Neuronal stem cell (in vitro differentiated cells): Measurements from ENCODE around the gene UTF1.
"Not testable (repeated sequence)": the region's sequence is repeated elsewhere in the genome, so short reads cannot be mapped to it uniquely, and the experiment has no call there.

Experiments
- DNase-seq: peaks from one replicate; pipeline ENCODE4 v3.0.0-alpha.2; 2013; ENCODE audit warnings: low spot score
- H2AFZ ChIP-seq: one replicate; pipeline ENCODE4 v1.6.1; 2013; ENCODE audit warnings: mild to moderate bottlenecking, low read length, inconsistent platforms
- H2AK5ac ChIP-seq: 2 replicates; pipeline ENCODE4 v1.6.1; 2013; ENCODE audit warnings: low read depth, mild to moderate bottlenecking, inconsistent platforms, low read length, moderate library complexity, mixed read lengths
- H2BK120ac ChIP-seq: 2 replicates; pipeline ENCODE4 v1.6.1; 2013; ENCODE audit warnings: low read depth, mild to moderate bottlenecking, inconsistent platforms, low read length, moderate library complexity, mixed read lengths
- H2BK12ac ChIP-seq: one replicate; pipeline ENCODE4 v1.6.1; 2013; ENCODE audit warnings: low read length, inconsistent platforms
- H2BK15ac ChIP-seq: 2 replicates; pipeline ENCODE4 v1.6.1; 2013; ENCODE audit warnings: mild to moderate bottlenecking, low read length, inconsistent platforms, mixed read lengths
- H2BK5ac ChIP-seq: one replicate; pipeline ENCODE4 v1.6.1; 2013; ENCODE audit warnings: inconsistent platforms, mild to moderate bottlenecking, low read length, moderate library complexity
- H3K14ac ChIP-seq: one replicate; pipeline ENCODE4 v1.6.1; 2013; ENCODE audit warnings: low read length, inconsistent platforms
- H3K18ac ChIP-seq: 2 replicates; pipeline ENCODE4 v1.6.1; 2013; ENCODE audit warnings: low read length, inconsistent platforms
- H3K23ac ChIP-seq: 2 replicates; pipeline ENCODE4 v1.6.1; 2013; ENCODE audit warnings: low read depth, mild to moderate bottlenecking, mixed read lengths, low read length, inconsistent platforms; ENCODE audit not compliant: poor library complexity
- H3K27ac ChIP-seq: replicated peaks from 3 replicates; pipeline ENCODE4 v1.5.1; 2013; ENCODE audit warnings: low read length, inconsistent platforms
- H3K27me3 ChIP-seq, 3 experiments: 2 replicates each; pipeline ENCODE4 v1.6.1; 2013; ENCODE audit warnings: low read length in 3 of 3, mild to moderate bottlenecking in 2 of 3, inconsistent platforms in 1 of 3, low read depth in 1 of 3, mixed read lengths in 1 of 3, moderate library complexity in 1 of 3; ENCODE audit not compliant: control insufficient read depth in 3 of 3, insufficient read depth in 3 of 3
- H3K36me3 ChIP-seq, 2 donors: replicated peaks in 1 of 2; 2 replicates each; pipeline ENCODE4 v1.6.1; 2013; ENCODE audit warnings: low read length in 2 of 2; ENCODE audit not compliant: control insufficient read depth in 2 of 2, insufficient read depth in 2 of 2
- H3K4ac ChIP-seq: 2 replicates; pipeline ENCODE4 v1.6.1; 2013; ENCODE audit warnings: inconsistent platforms, mild to moderate bottlenecking, low read length, moderate library complexity
- H3K4me1 ChIP-seq, 2 donors: 1 replicate in 1 of 2; 2 replicates in 1 of 2; pipeline ENCODE4 v1.6.1; 2013; ENCODE audit warnings: low read length in 2 of 2, low read depth in 1 of 2; ENCODE audit not compliant: control insufficient read depth in 2 of 2, insufficient read depth in 1 of 2
- H3K4me2 ChIP-seq: one replicate; pipeline ENCODE4 v1.6.1; 2013; ENCODE audit warnings: mild to moderate bottlenecking, low read length, inconsistent platforms; ENCODE audit not compliant: insufficient read depth, poor library complexity, severe bottlenecking
- H3K4me3 ChIP-seq, 2 donors: 2 replicates each; pipeline ENCODE4 v1.5.1; 2013; ENCODE audit warnings: low read length in 2 of 2, mild to moderate bottlenecking in 2 of 2, inconsistent platforms in 1 of 2, moderate library complexity in 1 of 2
- H3K79me1 ChIP-seq: one replicate; pipeline ENCODE4 v1.6.1; 2013; ENCODE audit warnings: low read depth, mild to moderate bottlenecking, inconsistent platforms, low read length, moderate library complexity
- H3K9ac ChIP-seq: one replicate; pipeline ENCODE4 v1.6.1; 2013; ENCODE audit warnings: mild to moderate bottlenecking, low read depth, low read length, inconsistent platforms; ENCODE audit not compliant: poor library complexity
- H3K9me3 ChIP-seq, 2 donors: replicated peaks in 1 of 2; 2 replicates each; pipeline versions ENCODE3 to v1.6.1; 2013; ENCODE audit warnings: low read length in 2 of 2, mild to moderate bottlenecking in 2 of 2, inconsistent platforms in 1 of 2, low read depth in 1 of 2, mixed read lengths in 1 of 2, moderate library complexity in 1 of 2; ENCODE audit not compliant: control insufficient read depth in 2 of 2, insufficient read depth in 1 of 2
- H4K8ac ChIP-seq: one replicate; pipeline ENCODE4 v1.6.1; 2013; ENCODE audit warnings: low read depth, mild to moderate bottlenecking, inconsistent platforms, low read length, moderate library complexity
- H4K91ac ChIP-seq: one replicate; pipeline ENCODE4 v1.6.1; 2013; ENCODE audit warnings: low read length, low read depth, mild to moderate bottlenecking, inconsistent platforms; ENCODE audit not compliant: poor library complexity
- WGBS, 2 donors: extraction: QIAGEN DNeasy Blood & Tissue Kit; methylation state at CpG; one replicate each; pipeline ENCODE4 v1.1.7; 2013; ENCODE audit warnings: missing lambda C conversion rate in 2 of 2, mixed read lengths in 1 of 2; ENCODE audit not compliant: insufficient read length in 2 of 2, insufficient replicate concordance in 1 of 2; ENCODE audit errors: extremely low coverage in 2 of 2; 5-methylcytosine and 5-hydroxymethylcytosine counted together

UTF1 gene

GRCh38 chr10:133221756-133222155 is 8.3 kb upstream of the UTF1 start:
- H2BK12ac ChIP-seq, H3K36me3 ChIP-seq, H3K23ac ChIP-seq, H4K8ac ChIP-seq, H3K4me2 ChIP-seq, H4K91ac ChIP-seq, DNase-seq, H3K9me3 ChIP-seq, H2AK5ac ChIP-seq, H3K4ac ChIP-seq, H3K18ac ChIP-seq, H2BK15ac ChIP-seq, H2AFZ ChIP-seq, H3K27ac ChIP-seq, H3K4me3 ChIP-seq, H3K9ac ChIP-seq, H3K4me1 ChIP-seq, H3K79me1 ChIP-seq, H2BK120ac ChIP-seq, H2BK5ac ChIP-seq, H3K14ac ChIP-seq: not testable (repeated sequence)
- H3K27me3 ChIP-seq = peaks cover 0 to 29% (median 13%) of the 10 kb centered on the region in 3 experiments
- WGBS, 2 donors = no CpG with 5 or more reads among the region's 22 CpGs

- no CpG with 5 or more reads among the region's 14 CpGs for WGBS, 2 donors
- H3K18ac ChIP-seq = peak overlapping the region; percentile 57
- peaks cover 1 to 5% of the 10 kb centered on the region in 2 donors for H3K4me1 ChIP-seq
Observed at GRCh38 chr10:133224076-133224475, 5.9 kb upstream of the UTF1 start.

GRCh38 chr10:133224756-133225372 is 5.2 kb upstream of the UTF1 start:
- Histone ChIP-seq H3K4me3 (no peak overlapping the region), H3K79me1 (no peaks in the 10 kb centered on the region), H4K91ac (no peak overlapping the region), H2BK12ac (no peak overlapping the region), H2AK5ac (peak overlapping the region; percentile 97), H3K4ac (no peak overlapping the region), H2BK120ac (peak overlapping the region; percentile 87), H3K27me3 (peaks cover 4 to 39% (median 23%) of the 10 kb centered on the region in 3 experiments), H3K23ac (peak overlapping the region; percentile 89), H3K36me3 (no peaks in the 10 kb centered on the region), H2AFZ (peak overlapping the region; percentile 36), H3K14ac (peak overlapping the region; percentile 56), H4K8ac (no peak overlapping the region), H3K27ac (no peak overlapping the region), H2BK15ac (peak overlapping the region; percentile 85), H3K4me2 (no peak overlapping the region), H3K9me3 (no peaks in the 10 kb centered on the region), H3K9ac (peak overlapping the region; percentile 21), H3K4me1 (peaks cover 1 to 7% of the 10 kb centered on the region in 2 donors), H3K18ac (peak overlapping the region; percentile 97), H2BK5ac (peak overlapping the region; percentile 90)
- no CpG with 5 or more reads among the region's 25 CpGs for WGBS, 2 donors
- no peak for DNase-seq

More at GRCh38 chr10:133224076-133224475, 5.9 kb upstream of the UTF1 start:
- Histone ChIP-seq H2AK5ac (peak overlapping the region; percentile 37), H2AFZ (no peak overlapping the region), H3K9me3 (no peaks in the 10 kb centered on the region), H3K4me2 (no peak overlapping the region), H4K8ac (no peak overlapping the region), H2BK12ac (no peak overlapping the region), H3K79me1 (no peaks in the 10 kb centered on the region), H3K14ac (peak overlapping the region; percentile 71), H3K27ac (no peak overlapping the region), H3K4me3 (no peak overlapping the region), H2BK120ac (no peak overlapping the region), H3K4ac (no peak overlapping the region), H3K36me3 (no peaks in the 10 kb centered on the region), H3K27me3 (peaks cover 0 to 39% (median 21%) of the 10 kb centered on the region in 3 experiments), H3K23ac (no peak overlapping the region), H3K9ac (peak overlapping the region; percentile 70), H2BK15ac (no peak overlapping the region), H4K91ac (no peak overlapping the region), H2BK5ac (no peak overlapping the region)
- DNase-seq = no peak

GRCh38 chr10:133225707-133226191 is 4.3 kb upstream of the UTF1 start:
- Histone ChIP-seq H3K36me3 (no peaks in the 10 kb centered on the region), H3K18ac (peak overlapping the region; percentile 97), H4K8ac (peak overlapping the region; percentile 98), H2BK12ac (peak overlapping the region; percentile 73), H3K9ac (no peak overlapping the region), H3K23ac (peak overlapping the region; percentile 89), H2AK5ac (peak overlapping the region; percentile 97), H2BK120ac (no peak overlapping the region), H3K9me3 (no peaks in the 10 kb centered on the region), H2BK5ac (peak overlapping the region; percentile 90), H3K27me3 (peaks cover 8 to 43% (median 30%) of the 10 kb centered on the region in 3 experiments), H4K91ac (no peak overlapping the region), H3K4me2 (no peak overlapping the region), H3K4ac (no peak overlapping the region), H3K79me1 (no peaks in the 10 kb centered on the region), H3K4me1 (peaks cover 1 to 7% of the 10 kb centered on the region in 2 donors), H3K14ac (peak overlapping the region; percentile 82), H3K27ac (no peak overlapping the region), H2BK15ac (peak overlapping the region; percentile 85), H3K4me3 (no peak overlapping the region), H2AFZ (peak overlapping the region; percentile 36)
- no CpG with 5 or more reads among the region's 23 CpGs for WGBS, 2 donors
- DNase-seq = no peak
